HG03565 (cell line): ENCODE data around the gene LHB.
"Not testable (repeated sequence)": the region's sequence is repeated elsewhere in the genome, so short reads cannot be mapped to it uniquely, and the experiment has no call there.

Source experiments
- ATAC-seq: cut with Tn5 transposase; IDR thresholded peaks from one replicate; pipeline ENCODE4 v1.9.1; 2021; ENCODE audit warnings: mild to moderate bottlenecking, moderate library complexity; ENCODE audit not compliant: unreplicated experiment

The LHB gene

GRCh38 chr19:49017041-49017665, at the start of gene LHB:
Gene LHB (minus strand): TSS chr19:49017091. CDS start chr19:49017081, 10 bp downstream.
- no peak for ATAC-seq

GRCh38 chr19:49065905-49066512, 49.1 kb upstream of the LHB start:
- ATAC-seq = no peak

- no peak for ATAC-seq
These were observed 48.1 kb upstream of the LHB start, which contains the start of gene NTF4 for GRCh38 chr19:49064768-49065611. Gene NTF4 (minus strand): TSS chr19:49064818. CDS start chr19:49061997, 2,821 bp downstream.

GRCh38 chr19:49064029-49064629, 47.2 kb upstream of the LHB start:
- no peak for ATAC-seq

GRCh38 chr19:49061445-49061844, 44.6 kb upstream of the LHB start:
- no peak for ATAC-seq

GRCh38 chr19:49061000-49061399, 44.1 kb upstream of the LHB start:
- ATAC-seq = no peak

- ATAC-seq = no peak
These were observed 42.2 kb upstream of the LHB start for GRCh38 chr19:49059053-49059452.

GRCh38 chr19:49058562-49058961, 41.7 kb upstream of the LHB start:
- ATAC-seq = no peak

GRCh38 chr19:49057636-49058234, 40.8 kb upstream of the LHB start, which contains the start of gene CGB7:
Gene CGB7 (minus strand): TSS chr19:49057749. CDS start chr19:49055375, 2,374 bp downstream.
- no peak for ATAC-seq

- not testable (repeated sequence) for ATAC-seq
These were observed 40.2 kb upstream of the LHB start for GRCh38 chr19:49056902-49057596.

GRCh38 chr19:49056101-49056901, 39.4 kb upstream of the LHB start:
- no peak for ATAC-seq

- not testable (repeated sequence) for ATAC-seq
These were observed 33.6 kb upstream of the LHB start for GRCh38 chr19:49050376-49051033.

GRCh38 chr19:49049834-49050233, 32.9 kb upstream of the LHB start:
- not testable (repeated sequence) for ATAC-seq

- ATAC-seq = not testable (repeated sequence)
These were observed 32.1 kb upstream of the LHB start, which contains the start of gene CGB8 for GRCh38 chr19:49049011-49049410. Gene CGB8 (minus strand): TSS chr19:49049111. CDS start chr19:49048739, 372 bp downstream.

- ATAC-seq = not testable (repeated sequence)
These were observed 26.7 kb upstream of the LHB start, which contains the start of gene CGB5 for GRCh38 chr19:49043548-49043947. Gene CGB5 (plus strand): TSS chr19:49043848. CDS start chr19:49044210, 362 bp downstream.

GRCh38 chr19:49042666-49043065, 25.8 kb upstream of the LHB start:
- ATAC-seq = not testable (repeated sequence)

- no peak for ATAC-seq
These were observed 25.3 kb upstream of the LHB start for GRCh38 chr19:49042177-49042576.

- not testable (repeated sequence) for ATAC-seq
These were observed 22.8 kb upstream of the LHB start for GRCh38 chr19:49039736-49040135.
